Measurements from ENCODE around the gene INSL3.
"Not testable (repeated sequence)": the region's sequence is repeated elsewhere in the genome, so short reads cannot be mapped to it uniquely, and the experiment has no call there.

INSL3 gene

DNA sequence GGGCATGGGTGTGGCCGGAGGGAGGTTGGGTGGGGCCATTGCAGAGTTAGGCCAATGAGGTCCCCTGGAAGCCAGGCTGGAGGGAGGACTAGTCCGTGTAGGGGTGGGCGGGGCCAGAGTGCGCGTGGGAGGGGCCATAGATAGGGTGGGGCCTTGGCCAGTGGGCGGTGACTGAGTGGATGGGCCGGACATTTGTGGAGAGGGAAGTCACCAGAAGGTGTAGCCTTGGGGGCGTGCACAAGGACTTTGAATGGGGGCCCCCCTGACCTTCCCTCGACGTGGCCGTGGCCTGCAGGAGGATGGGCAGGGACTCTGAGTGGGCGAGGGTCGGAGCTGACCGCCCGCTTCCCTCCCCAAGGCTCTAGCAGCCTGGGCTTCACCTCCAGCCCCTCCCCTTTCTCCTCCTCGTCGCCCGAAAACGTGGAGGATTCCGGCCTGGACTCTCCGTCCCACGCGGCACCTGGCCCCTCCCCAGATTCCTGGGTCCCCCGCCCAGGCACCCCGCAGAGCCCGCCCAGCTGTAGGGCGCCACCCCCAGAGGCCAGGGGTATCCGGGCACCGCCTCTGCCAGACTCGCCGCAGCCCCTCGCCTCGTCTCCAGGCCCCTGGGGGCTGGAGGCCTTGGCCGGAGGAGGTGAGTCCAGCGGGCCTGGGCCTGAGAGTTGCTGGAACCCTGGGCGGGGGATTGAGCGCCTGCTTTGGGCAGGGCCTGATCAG, 42.9 kb downstream of the INSL3 start:
- no peaks in the 10 kb centered on the region for H3K4me1 ChIP-seq (ENCODE audit: control insufficient read depth, insufficient read depth, low read length)
- no peak overlapping the region for H3K9ac ChIP-seq (ENCODE audit: low read depth, low read length)
- no peaks in the 10 kb centered on the region for H3K27me3 ChIP-seq (ENCODE audit: control insufficient read depth, insufficient read depth, low read length)
- H3K4me3 ChIP-seq (ENCODE audit: low read depth, low read length), result peak overlapping the region; percentile 67
- peak overlapping the region; percentile 7 for H3K27ac ChIP-seq (ENCODE audit: low read depth, low read length)
- H3K9me3 ChIP-seq (ENCODE audit: control insufficient read depth, insufficient read depth, low read length), result no peaks in the 10 kb centered on the region
- peaks cover 8% of the 10 kb centered on the region for H3K36me3 ChIP-seq (ENCODE audit: control insufficient read depth, insufficient read depth, low read length)

DNA sequence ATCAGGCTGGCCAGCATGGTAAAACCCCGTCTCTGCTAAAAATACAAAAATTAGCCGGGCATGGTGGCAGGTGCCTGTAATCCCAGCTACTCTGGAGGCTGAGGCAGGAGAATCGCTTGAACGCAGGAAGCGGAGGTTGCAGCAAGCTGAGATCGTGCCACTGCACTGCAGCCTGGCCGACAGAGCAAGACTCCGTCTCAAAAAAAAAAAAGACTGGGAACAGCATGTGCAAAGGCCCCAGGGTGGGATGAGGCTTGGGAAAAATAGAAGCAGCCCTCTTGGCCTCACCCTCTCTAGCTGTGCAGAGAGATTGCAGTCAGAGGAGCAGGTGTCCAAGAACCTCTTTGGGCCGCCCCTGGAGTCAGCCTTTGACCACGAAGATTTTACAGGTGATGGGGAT, 43.5 kb downstream of the INSL3 start:
- H3K9me3 ChIP-seq (ENCODE audit: control insufficient read depth, insufficient read depth, low read length); H3K36me3 ChIP-seq (ENCODE audit: control insufficient read depth, insufficient read depth, low read length); H3K4me3 ChIP-seq (ENCODE audit: low read depth, low read length); H3K27ac ChIP-seq (ENCODE audit: low read depth, low read length); H3K27me3 ChIP-seq (ENCODE audit: control insufficient read depth, insufficient read depth, low read length); H3K4me1 ChIP-seq (ENCODE audit: control insufficient read depth, insufficient read depth, low read length); H3K9ac ChIP-seq (ENCODE audit: low read depth, low read length): not testable (repeated sequence)

- H3K36me3 ChIP-seq (ENCODE audit: control insufficient read depth, insufficient read depth, low read length), result 0 out of 2 replicates have a peak, but pooled peaks cover 2% of the 10 kb centered on the region
Measured at GRCh38 chr19:17775991-17776803, 45.1 kb downstream of the INSL3 start.

DNA sequence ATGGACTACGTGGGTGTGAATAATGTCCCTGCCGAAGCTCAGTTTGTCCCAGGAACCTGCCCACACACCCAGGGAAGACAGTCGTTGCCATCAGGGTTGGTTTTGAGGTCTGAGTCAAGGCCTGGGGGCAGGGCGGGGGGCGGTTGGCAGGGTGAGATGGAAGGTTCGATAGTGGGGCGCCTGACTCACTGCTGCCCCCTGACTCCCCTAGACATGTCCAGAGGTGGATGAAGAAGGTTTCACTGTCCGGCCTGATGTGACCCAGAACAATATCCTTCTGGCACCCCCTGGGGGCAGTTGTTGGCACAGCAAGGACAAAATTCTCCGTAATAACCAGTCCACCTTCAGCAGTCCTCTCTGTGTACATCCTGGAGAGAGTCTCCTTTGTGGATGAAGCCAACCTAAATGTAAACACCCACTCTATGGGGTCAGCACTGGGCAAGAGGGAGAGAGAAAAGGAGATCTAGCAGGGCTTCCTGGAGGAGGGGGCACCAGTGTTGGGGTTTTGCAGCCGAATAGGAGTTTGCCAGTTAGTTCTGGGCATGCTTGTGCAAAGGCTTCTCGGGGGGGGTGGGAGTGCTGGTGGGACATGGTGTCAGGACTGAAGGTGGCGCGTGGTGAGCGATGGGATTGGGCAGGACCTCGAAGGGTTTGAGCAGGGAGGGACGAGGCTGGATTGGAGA, 45.9 kb downstream of the INSL3 start:
- Histone ChIP-seq H3K4me1 (ENCODE audit: control insufficient read depth, insufficient read depth, low read length) (no peaks in the 10 kb centered on the region), H3K9ac (ENCODE audit: low read depth, low read length) (no peak overlapping the region), H3K36me3 (ENCODE audit: control insufficient read depth, insufficient read depth, low read length) (0 out of 2 replicates have a peak, but pooled peaks cover 2% of the 10 kb centered on the region), H3K27me3 (ENCODE audit: control insufficient read depth, insufficient read depth, low read length) (no peaks in the 10 kb centered on the region), H3K9me3 (ENCODE audit: control insufficient read depth, insufficient read depth, low read length) (no peaks in the 10 kb centered on the region), H3K27ac (ENCODE audit: low read depth, low read length) (no peak overlapping the region), H3K4me3 (ENCODE audit: low read depth, low read length) (no peak overlapping the region)

More at GRCh38 chr19:17775991-17776803, 45.1 kb downstream of the INSL3 start:
- no peak overlapping the region for H3K9ac ChIP-seq (ENCODE audit: low read depth, low read length)
- H3K4me3 ChIP-seq (ENCODE audit: low read depth, low read length), result no peak overlapping the region
- no peaks in the 10 kb centered on the region for H3K9me3 ChIP-seq (ENCODE audit: control insufficient read depth, insufficient read depth, low read length)
- H3K27ac ChIP-seq (ENCODE audit: low read depth, low read length), result no peak overlapping the region
- H3K4me1 ChIP-seq (ENCODE audit: control insufficient read depth, insufficient read depth, low read length), result no peaks in the 10 kb centered on the region
- no peaks in the 10 kb centered on the region for H3K27me3 ChIP-seq (ENCODE audit: control insufficient read depth, insufficient read depth, low read length)

- no peak overlapping the region for H3K4me3 ChIP-seq (ENCODE audit: low read depth, low read length)
- H3K27ac ChIP-seq (ENCODE audit: low read depth, low read length), result no peak overlapping the region
- H3K4me1 ChIP-seq (ENCODE audit: control insufficient read depth, insufficient read depth, low read length), result no peaks in the 10 kb centered on the region
- H3K36me3 ChIP-seq (ENCODE audit: control insufficient read depth, insufficient read depth, low read length), result 0 out of 2 replicates have a peak, but pooled peaks cover 2% of the 10 kb centered on the region
- H3K9ac ChIP-seq (ENCODE audit: low read depth, low read length), result no peak overlapping the region
- no peaks in the 10 kb centered on the region for H3K27me3 ChIP-seq (ENCODE audit: control insufficient read depth, insufficient read depth, low read length)
- H3K9me3 ChIP-seq (ENCODE audit: control insufficient read depth, insufficient read depth, low read length), result no peaks in the 10 kb centered on the region
Measured at GRCh38 chr19:17772172-17772571, 49.1 kb downstream of the INSL3 start.

- no peaks in the 10 kb centered on the region for H3K27me3 ChIP-seq (ENCODE audit: control insufficient read depth, insufficient read depth, low read length)
- H3K9me3 ChIP-seq (ENCODE audit: control insufficient read depth, insufficient read depth, low read length), result no peaks in the 10 kb centered on the region
- no peaks in the 10 kb centered on the region for H3K4me1 ChIP-seq (ENCODE audit: control insufficient read depth, insufficient read depth, low read length)
- H3K27ac ChIP-seq (ENCODE audit: low read depth, low read length), result no peak overlapping the region
- no peak overlapping the region for H3K9ac ChIP-seq (ENCODE audit: low read depth, low read length)
- 0 out of 2 replicates have a peak, but pooled peaks cover 2% of the 10 kb centered on the region for H3K36me3 ChIP-seq (ENCODE audit: control insufficient read depth, insufficient read depth, low read length)
- H3K4me3 ChIP-seq (ENCODE audit: low read depth, low read length), result no peak overlapping the region
Measured at GRCh38 chr19:17770613-17771012, 50.7 kb downstream of the INSL3 start.

GRCh38 chr19:17767559-17767958, 53.8 kb downstream of the INSL3 start:
- no peak overlapping the region for H3K4me3 ChIP-seq (ENCODE audit: low read depth, low read length)
- H3K9me3 ChIP-seq (ENCODE audit: control insufficient read depth, insufficient read depth, low read length), result no peaks in the 10 kb centered on the region
- no peak overlapping the region for H3K9ac ChIP-seq (ENCODE audit: low read depth, low read length)
- H3K4me1 ChIP-seq (ENCODE audit: control insufficient read depth, insufficient read depth, low read length), result no peaks in the 10 kb centered on the region
- no peaks in the 10 kb centered on the region for H3K27me3 ChIP-seq (ENCODE audit: control insufficient read depth, insufficient read depth, low read length)
- H3K36me3 ChIP-seq (ENCODE audit: control insufficient read depth, insufficient read depth, low read length), result peaks cover 3% of the 10 kb centered on the region; the same call in 1 of the 2 replicates
- no peak overlapping the region for H3K27ac ChIP-seq (ENCODE audit: low read depth, low read length)

- Histone ChIP-seq H3K36me3 (ENCODE audit: control insufficient read depth, insufficient read depth, low read length) (peaks cover 3% of the 10 kb centered on the region; the same call in 1 of the 2 replicates), H3K9ac (ENCODE audit: low read depth, low read length) (no peak overlapping the region), H3K4me3 (ENCODE audit: low read depth, low read length) (no peak overlapping the region)
Measured at GRCh38 chr19:17766543-17767131, 54.7 kb downstream of the INSL3 start.

More at GRCh38 chr19:17766543-17767131, 54.7 kb downstream of the INSL3 start:
- Histone ChIP-seq H3K4me1 (ENCODE audit: control insufficient read depth, insufficient read depth, low read length) (no peaks in the 10 kb centered on the region), H3K9me3 (ENCODE audit: control insufficient read depth, insufficient read depth, low read length) (no peaks in the 10 kb centered on the region), H3K27me3 (ENCODE audit: control insufficient read depth, insufficient read depth, low read length) (no peaks in the 10 kb centered on the region), H3K27ac (ENCODE audit: low read depth, low read length) (no peak overlapping the region)

Measured in HUES48 (cell line).